ENCODE data around the gene AKAP14.

DNA sequence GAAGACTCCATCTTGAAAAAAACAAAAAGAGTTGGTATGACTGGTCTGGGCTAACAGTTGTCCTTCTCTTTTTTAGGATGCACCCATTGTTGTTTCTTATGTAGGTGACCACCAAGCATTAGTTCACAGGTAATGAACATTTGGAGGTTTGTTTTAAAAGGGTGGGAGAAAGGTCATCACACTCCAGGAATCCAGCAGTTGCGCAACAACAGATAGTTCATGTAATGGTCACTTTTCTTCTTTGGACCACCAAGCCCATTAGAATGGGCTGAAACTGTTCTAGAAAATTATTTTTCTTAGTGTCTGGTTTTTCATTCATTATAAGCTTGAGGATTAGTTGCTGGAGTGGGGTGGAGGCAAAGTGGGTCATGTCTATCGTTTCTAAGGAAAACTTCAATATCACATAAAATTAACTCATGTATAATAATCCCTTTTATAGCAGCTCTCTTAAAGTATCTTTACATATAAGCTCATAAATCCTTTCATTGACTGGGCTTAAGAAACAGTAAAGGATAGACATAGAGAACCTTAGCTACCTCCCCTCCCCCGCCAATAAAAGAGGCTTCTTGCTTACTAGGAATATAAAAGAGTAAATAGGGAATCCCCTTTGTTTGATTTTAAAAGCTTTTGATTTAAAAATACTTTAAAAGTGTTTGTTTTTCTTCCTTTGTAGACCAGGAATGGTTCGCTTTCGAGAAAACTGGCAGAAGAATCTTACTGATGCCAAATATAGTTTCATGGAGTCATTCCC is 24.3 kb downstream of the AKAP14 start:
- TF ChIP-seq, protein P1, sequence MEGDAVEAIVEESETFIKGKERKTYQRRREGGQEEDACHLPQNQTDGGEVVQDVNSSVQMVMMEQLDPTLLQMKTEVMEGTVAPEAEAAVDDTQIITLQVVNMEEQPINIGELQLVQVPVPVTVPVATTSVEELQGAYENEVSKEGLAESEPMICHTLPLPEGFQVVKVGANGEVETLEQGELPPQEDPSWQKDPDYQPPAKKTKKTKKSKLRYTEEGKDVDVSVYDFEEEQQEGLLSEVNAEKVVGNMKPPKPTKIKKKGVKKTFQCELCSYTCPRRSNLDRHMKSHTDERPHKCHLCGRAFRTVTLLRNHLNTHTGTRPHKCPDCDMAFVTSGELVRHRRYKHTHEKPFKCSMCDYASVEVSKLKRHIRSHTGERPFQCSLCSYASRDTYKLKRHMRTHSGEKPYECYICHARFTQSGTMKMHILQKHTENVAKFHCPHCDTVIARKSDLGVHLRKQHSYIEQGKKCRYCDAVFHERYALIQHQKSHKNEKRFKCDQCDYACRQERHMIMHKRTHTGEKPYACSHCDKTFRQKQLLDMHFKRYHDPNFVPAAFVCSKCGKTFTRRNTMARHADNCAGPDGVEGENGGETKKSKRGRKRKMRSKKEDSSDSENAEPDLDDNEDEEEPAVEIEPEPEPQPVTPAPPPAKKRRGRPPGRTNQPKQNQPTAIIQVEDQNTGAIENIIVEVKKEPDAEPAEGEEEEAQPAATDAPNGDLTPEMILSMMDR (IDR thresholded peaks at IDR 0.05 in 4 of 5, conservative IDR thresholded peaks at IDR 0.05 in 1 of 5): no peak
- TF ChIP-seq POLR2A (IDR thresholded peaks at IDR 0.05): no peak
